Ovary (tissue), 9 donors: Measurements from ENCODE around the gene PCYT2. TPM values are rescaled to one million over a fixed set of nuclear protein-coding genes. Genes with fewer than 3 reads are reported as not detected.
A peak's percentile ranks its signal among the peaks of the same experiment; 100 is the strongest.

ENCODE experiments used
- DNase-seq, 5 donors: peaks; one replicate each; pipeline ENCODE4 v3.0.0-alpha.2; 2019 to 2020
- H3K27ac ChIP-seq, 2 donors: fragments of 200-600 bp; one replicate each; pipeline versions ENCODE4 v1.5.1 to v1.8.0; 2019 to 2022
- H3K27me3 ChIP-seq: fragments of 200-600 bp; one replicate; pipeline ENCODE4 v1.8.0; 2022
- H3K36me3 ChIP-seq: fragments of 200-600 bp; sonication (generic); one replicate; pipeline ENCODE4 v1.5.1; 2019
- H3K4me1 ChIP-seq: one replicate; pipeline ENCODE4 v1.8.1; 2013; ENCODE audit warnings: mild to moderate bottlenecking, moderate library complexity; ENCODE audit not compliant: insufficient read depth
- H3K4me3 ChIP-seq: fragments of 200-600 bp; sonication (generic); one replicate; pipeline ENCODE4 v1.5.1; 2017
- H3K9me3 ChIP-seq, 2 donors: fragments of 200-600 bp in 1 of 2; sonication (generic) in 1 of 2; one replicate each; pipeline versions ENCODE4 v1.5.1 to v1.8.1; 2013 to 2019; ENCODE audit warnings: mild to moderate bottlenecking in 1 of 2, moderate library complexity in 1 of 2
- CTCF ChIP-seq, 3 donors: fragments of 450-650 bp in 2 of 3; fragments of 200-600 bp in 1 of 3; IDR thresholded peaks; one replicate each; pipeline versions ENCODE4 v1.5.1 to v1.8.0; 2016 to 2022; ENCODE audit warnings: antibody characterized with exemption in 3 of 3, mild to moderate bottlenecking in 1 of 3
- EP300 ChIP-seq: sonication (generic); formaldehyde crosslinking; IDR thresholded peaks from one replicate; pipeline ENCODE4 v1.6.1; 2017; ENCODE audit warnings: antibody characterized with exemption
- POLR2A ChIP-seq: fragments of 450-650 bp; IDR thresholded peaks from one replicate; pipeline ENCODE4 v1.6.1; 2017; ENCODE audit warnings: antibody characterized with exemption, mild to moderate bottlenecking, moderate library complexity
- WGBS, 3 donors: extraction: QIAGEN DNeasy Blood & Tissue Kit in 1 of 3; methylation state at CpG; one replicate each; pipeline versions ENCODE4 v1.1.5 to v1.1.7; 2013 to 2017; 5-methylcytosine and 5-hydroxymethylcytosine counted together
- intact Hi-C, 4 donors: fragments of 100-400 bp; cut with DNase I; formaldehyde crosslinking; loops; one replicate each; pipeline versions ENCODE4 v1.11.0 to v1.15.1; 2022 to 2023
- polyA plus RNA-seq, 2 donors: library from polyadenylated mRNA; stranded (reverse); fragments of 200-250 nt in 1 of 2; fragments of 350-450 nt in 1 of 2; fragmentation: Illumina TruSeq in 1 of 2; extraction: RNeasy Lipid Tissue Mini Kit (QIAGEN cat#74804) in 1 of 2; gene quantifications; one replicate each; pipeline ENCODE4 v1.2.3, GENCODE V29; 2013 to 2014
- total RNA-seq, 7 donors: library from RNA; depleted of rRNA in 2 of 7; stranded (reverse); fragments of >200 nt in 2 of 7; fragmentation: NEBNext Ultra II Directional in 3 of 7; extraction: Animal tissue kit (Norgen Biotek cat#: 25700) in 3 of 7; gene quantifications; one replicate each; pipeline versions ENCODE4 v1.1.0 to v1.2.4, GENCODE V29; 2016 to 2023
- donor health status: DM: no; HTN: no; CAD: no; lungs with moderate emphysema.
- donor health status: DM: no; HTN: no; CAD: no.
- donor health status: Bipolar disorder and iron deficiency.
- donor health status: DM: yes; HTN: yes; CAD: no.
- donor health status: DM: no; HTN: no; CAD: no.
- donor health status: DM: yes; HTN: yes; CAD: no.

Gene PCYT2
- total and polyA plus RNA-seq, 9 donors, result 12.6 to 71.4 (median 25.7) TPM

GRCh38 chr17:81917565-81918332 is 6.5 kb upstream of the PCYT2 start, which contains the start of gene SIRT7:
Gene SIRT7, minus strand, starts transcription at chr17:81918176. Its CDS starts 45 bp downstream, at chr17:81918131.
- intact Hi-C loops, result no loop called here
- no peaks in the 10 kb centered on the region for H3K36me3 ChIP-seq
- peak within 1 kb of the TSS; percentile 67 for H3K4me3 ChIP-seq
- TF ChIP-seq CTCF (IDR thresholded peaks at IDR 0.05) (no peak), EP300 (no peak)
- DNase-seq, result peak; percentile 71 to 85 (median 82)
- peak within 1 kb of the TSS in 1 of 2 donors; percentile 55 for H3K27ac ChIP-seq
- WGBS, 3 donors, result 0 to 1% (median 1%) methylated on average over 78 to 94 of the region's 94 CpGs
- no peaks in the 10 kb centered on the region for H3K9me3 ChIP-seq
- H3K27me3 ChIP-seq, result no peaks in the 10 kb centered on the region
- H3K4me1 ChIP-seq, result peaks cover 11% of the 10 kb centered on the region

GRCh38 chr17:81916234-81917001 is 5.2 kb upstream of the PCYT2 start:
- Histone ChIP-seq H3K4me3 (no peak overlapping the region), H3K27me3 (no peaks in the 10 kb centered on the region), H3K36me3 (no peaks in the 10 kb centered on the region), H3K9me3 (no peaks in the 10 kb centered on the region), H3K4me1 (peaks cover 10% of the 10 kb centered on the region), H3K27ac (no peak overlapping the region)
- DNase-seq, result no peak
- 78 to 82% (median 79%) methylated on average over 21 of the region's 21 CpGs for WGBS, 3 donors
- intact Hi-C loops, result no loop called here
- TF ChIP-seq EP300, result no peak
- TF ChIP-seq CTCF (IDR thresholded peaks at IDR 0.05), result no peak
- no peak for TF ChIP-seq POLR2A

GRCh38 chr17:81915331-81915730 is 4.1 kb upstream of the PCYT2 start:
- Histone ChIP-seq H3K27me3 (no peaks in the 10 kb centered on the region), H3K4me1 (peaks cover 6% of the 10 kb centered on the region), H3K9me3 (no peaks in the 10 kb centered on the region), H3K27ac (no peak overlapping the region), H3K36me3 (no peaks in the 10 kb centered on the region), H3K4me3 (no peak overlapping the region)
- intact Hi-C loops, result no loop called here
- no peak for DNase-seq
- WGBS, 3 donors, result 88 to 92% (median 90%) methylated on average over 12 of the region's 12 CpGs
- TF ChIP-seq POLR2A (no peak), EP300 (no peak), CTCF (IDR thresholded peaks at IDR 0.05) (no peak)

- intact Hi-C loops, result no loop called here
Observed at GRCh38 chr17:81914103-81914850, 3.1 kb upstream of the PCYT2 start.

More at GRCh38 chr17:81914103-81914850, 3.1 kb upstream of the PCYT2 start:
- TF ChIP-seq POLR2A (no peak), CTCF (IDR thresholded peaks at IDR 0.05) (no peak), EP300 (no peak)
- Histone ChIP-seq H3K4me3 (no peak overlapping the region), H3K9me3 (no peaks in the 10 kb centered on the region), H3K27me3 (no peaks in the 10 kb centered on the region), H3K36me3 (no peaks in the 10 kb centered on the region), H3K4me1 (peaks cover 6% of the 10 kb centered on the region), H3K27ac (no peak overlapping the region)
- WGBS, 3 donors, result 95 to 96% (median 96%) methylated on average over 35 to 36 of the region's 36 CpGs
- no peak for DNase-seq
